Muscle layer of colon (tissue), 2 donors: ENCODE data around the gene DPYSL3.

Experiments used
- H3K27ac ChIP-seq: one replicate; pipeline ENCODE4 v1.7.0; 2013; ENCODE audit warnings: low read depth, mild to moderate bottlenecking, low read length, moderate library complexity
- H3K27me3 ChIP-seq, 2 donors: one replicate each; pipeline ENCODE4 v1.7.0; 2013; ENCODE audit warnings: low read length in 2 of 2, mild to moderate bottlenecking in 2 of 2; ENCODE audit not compliant: insufficient read depth in 2 of 2, control insufficient read depth in 1 of 2
- H3K36me3 ChIP-seq: one replicate; pipeline ENCODE4 v1.7.0; 2013; ENCODE audit warnings: mild to moderate bottlenecking, low read length; ENCODE audit not compliant: insufficient read depth
- H3K4me1 ChIP-seq: one replicate; pipeline ENCODE4 v1.7.0; 2013; ENCODE audit warnings: mild to moderate bottlenecking, low read length; ENCODE audit not compliant: insufficient read depth
- H3K4me3 ChIP-seq, 2 donors: one replicate each; pipeline ENCODE4 v1.7.0; 2013; ENCODE audit warnings: low read length in 2 of 2, low read depth in 1 of 2, mild to moderate bottlenecking in 1 of 2, moderate library complexity in 1 of 2
- H3K9ac ChIP-seq: one replicate; pipeline ENCODE4 v1.7.0; 2013; ENCODE audit warnings: low read length
- H3K9me3 ChIP-seq: one replicate; pipeline ENCODE4 v1.7.0; 2013; ENCODE audit warnings: mild to moderate bottlenecking, low read length
- donor health status: abdominal sarcoma.
- donor health status: Adenocarcinoma of cecum.

Gene DPYSL3

DNA sequence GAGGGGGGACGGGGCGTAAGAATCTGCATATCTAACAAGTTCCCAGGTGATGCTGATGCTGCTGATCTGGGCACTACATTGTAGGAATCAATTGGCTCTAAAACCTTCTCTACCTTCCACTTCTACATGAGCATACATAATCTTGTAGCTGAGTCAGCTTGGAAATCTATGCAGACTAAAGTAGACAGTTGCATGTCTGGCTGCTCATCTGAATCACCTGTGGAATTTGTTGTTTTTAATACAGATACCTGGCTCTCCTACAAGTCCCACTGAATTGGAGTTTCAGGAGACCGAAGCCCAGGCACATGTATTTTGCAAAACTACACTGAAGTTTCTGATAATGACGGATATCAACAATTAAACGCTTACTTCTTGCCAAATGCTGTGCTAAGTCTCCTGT lies 161.4 kb downstream of the DPYSL3 start:
- Histone ChIP-seq H3K36me3 (no peaks in the 10 kb centered on the region), H3K27me3 (no peaks in the 10 kb centered on the region), H3K27ac (no peak overlapping the region), H3K9ac (no peak overlapping the region), H3K4me1 (no peaks in the 10 kb centered on the region), H3K9me3 (no peaks in the 10 kb centered on the region), H3K4me3 (no peak overlapping the region)

- Histone ChIP-seq H3K9me3 (no peaks in the 10 kb centered on the region), H3K9ac (no peak overlapping the region), H3K4me3 (no peak overlapping the region), H3K27ac (no peak overlapping the region), H3K4me1 (no peaks in the 10 kb centered on the region), H3K36me3 (no peaks in the 10 kb centered on the region), H3K27me3 (no peaks in the 10 kb centered on the region)
Measured at GRCh38 chr5:147348046-147348445, 161.8 kb downstream of the DPYSL3 start.

DNA sequence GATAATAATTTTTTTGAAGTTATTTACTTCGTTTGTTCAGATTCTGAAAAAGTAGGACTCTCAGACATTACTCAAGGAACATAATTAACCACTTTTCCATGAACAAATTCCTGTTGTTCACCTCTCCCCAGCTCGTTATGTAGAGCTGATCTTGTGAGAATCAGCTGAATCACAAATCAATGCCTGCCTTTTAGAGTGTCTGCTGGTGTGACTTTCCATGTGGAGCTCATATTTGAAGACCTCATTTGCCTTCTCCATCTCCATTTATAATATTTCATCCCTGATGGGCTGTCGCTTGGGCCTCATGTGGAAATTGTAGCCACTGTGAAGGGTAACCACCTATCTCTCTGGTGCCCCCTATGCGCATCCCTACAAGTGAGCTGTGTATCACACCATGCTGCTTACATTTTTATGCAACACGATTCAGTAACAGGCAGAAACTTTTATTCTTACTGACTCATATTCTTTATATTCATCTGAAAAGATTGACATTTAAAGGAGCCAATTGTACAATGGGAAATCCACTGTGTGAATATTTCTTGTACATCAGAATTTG lies 163.8 kb downstream of the DPYSL3 start:
- Histone ChIP-seq H3K9me3 (no peaks in the 10 kb centered on the region), H3K4me1 (no peaks in the 10 kb centered on the region), H3K27me3 (no peaks in the 10 kb centered on the region), H3K9ac (no peak overlapping the region), H3K4me3 (no peak overlapping the region), H3K36me3 (no peaks in the 10 kb centered on the region), H3K27ac (no peak overlapping the region)

- H3K27me3 ChIP-seq, result no peaks in the 10 kb centered on the region
- H3K4me3 ChIP-seq, result no peak overlapping the region
- no peak overlapping the region for H3K27ac ChIP-seq
- H3K9me3 ChIP-seq, result no peaks in the 10 kb centered on the region
- no peaks in the 10 kb centered on the region for H3K4me1 ChIP-seq
- H3K9ac ChIP-seq, result no peak overlapping the region
- H3K36me3 ChIP-seq, result no peaks in the 10 kb centered on the region
Measured at GRCh38 chr5:147344861-147345260, 165.0 kb downstream of the DPYSL3 start.

DNA sequence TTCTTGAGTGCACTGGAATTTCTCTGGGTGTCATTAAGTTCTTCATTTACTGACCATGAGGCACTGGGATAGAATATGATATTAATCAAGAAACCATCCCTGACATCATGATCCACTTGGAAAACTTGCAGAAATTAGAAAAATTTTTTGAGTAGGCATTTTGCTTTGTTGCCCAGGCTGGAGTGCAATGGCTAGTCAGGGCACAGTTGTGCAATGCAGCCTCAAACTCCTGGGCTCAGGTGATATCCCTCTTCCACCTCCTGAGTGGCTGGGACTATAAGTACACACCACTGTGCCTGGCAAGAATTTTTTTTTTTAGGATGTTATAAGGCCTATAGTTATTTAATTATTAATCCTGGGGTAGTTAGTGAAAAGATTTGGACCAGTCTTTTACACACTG lies 168.5 kb downstream of the DPYSL3 start:
- no peaks in the 10 kb centered on the region for H3K9me3 ChIP-seq
- no peak overlapping the region for H3K27ac ChIP-seq
- no peaks in the 10 kb centered on the region for H3K27me3 ChIP-seq
- no peaks in the 10 kb centered on the region for H3K4me1 ChIP-seq
- no peaks in the 10 kb centered on the region for H3K36me3 ChIP-seq
- no peak overlapping the region for H3K9ac ChIP-seq
- H3K4me3 ChIP-seq, result no peak overlapping the region

DNA sequence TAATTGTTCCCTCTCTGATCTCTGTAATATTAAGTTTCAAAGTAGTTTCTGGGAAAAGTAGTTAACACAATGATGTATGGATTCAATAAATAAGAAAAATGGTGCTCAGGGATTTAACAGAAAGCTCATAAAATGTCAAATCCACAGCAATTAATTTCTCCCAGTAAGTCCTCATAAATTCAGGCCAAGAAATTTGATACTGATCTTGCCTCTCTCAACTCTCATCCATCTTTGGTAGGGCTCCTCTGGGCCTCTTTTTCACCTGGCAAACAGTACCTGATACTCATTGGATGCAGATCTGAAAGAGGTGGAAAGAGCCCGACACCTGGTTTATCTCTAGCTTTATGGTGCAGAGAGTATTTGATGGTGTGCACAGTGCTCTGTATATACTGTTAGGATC lies 168.9 kb downstream of the DPYSL3 start:
- Histone ChIP-seq H3K27ac (no peak overlapping the region), H3K4me1 (no peaks in the 10 kb centered on the region), H3K9ac (no peak overlapping the region), H3K36me3 (no peaks in the 10 kb centered on the region), H3K27me3 (no peaks in the 10 kb centered on the region), H3K9me3 (no peaks in the 10 kb centered on the region), H3K4me3 (no peak overlapping the region)
